Fibroblast of lung (primary cell): ENCODE data around the gene NAALADL1. TPM values are rescaled to one million over a fixed set of nuclear protein-coding genes. Genes with fewer than 3 reads are reported as not detected.
A peak's percentile ranks its signal among the peaks of the same experiment; 100 is the strongest.

Experiments
- DNase-seq, 2 donors: peaks; one replicate each; pipeline versions ENCODE4 v3.0.0 to v3.0.0-alpha.2; 2010; ENCODE audit warnings: low read depth in 2 of 2
- H2AFZ ChIP-seq: 2 replicates; pipeline ENCODE4 v1.5.1; 2012; ENCODE audit warnings: low read length, control low read depth, inconsistent platforms
- H3K27ac ChIP-seq: 2 replicates; pipeline ENCODE4 v1.5.1; 2011; ENCODE audit warnings: low read length, control low read depth; ENCODE audit not compliant: insufficient read depth
- H3K27me3 ChIP-seq: 2 replicates; pipeline ENCODE4 v1.5.1; 2011; ENCODE audit warnings: mild to moderate bottlenecking, low read length; ENCODE audit not compliant: control insufficient read depth, insufficient read depth
- H3K36me3 ChIP-seq: 2 replicates; pipeline ENCODE4 v1.5.1; 2011; ENCODE audit warnings: low read length; ENCODE audit not compliant: control insufficient read depth, insufficient read depth
- H3K4me1 ChIP-seq: 2 replicates; pipeline ENCODE4 v1.5.1; 2011; ENCODE audit warnings: low read length; ENCODE audit not compliant: control insufficient read depth, insufficient read depth; ENCODE audit errors: extremely low read depth
- H3K4me2 ChIP-seq: 2 replicates; pipeline ENCODE4 v1.5.1; 2011; ENCODE audit warnings: low read length, control low read depth; ENCODE audit not compliant: insufficient read depth; ENCODE audit errors: extremely low read depth
- H3K4me3 ChIP-seq, 4 experiments: fragments of 200-600 bp in 1 of 4; sonication (generic) in 1 of 4; replicated peaks in 1 of 4; 2 replicates each; pipeline ENCODE4 v1.5.1; 2011 to 2016; ENCODE audit warnings: low read length in 4 of 4, low read depth in 3 of 4, mild to moderate bottlenecking in 3 of 4, control low read depth in 2 of 4, inconsistent platforms in 1 of 4, mixed read lengths in 1 of 4; ENCODE audit not compliant: insufficient read depth in 1 of 4; ENCODE audit errors: control extremely low read depth in 1 of 4
- H3K79me2 ChIP-seq: 2 replicates; pipeline ENCODE4 v1.5.1; 2012; ENCODE audit warnings: mild to moderate bottlenecking, low read length, inconsistent platforms; ENCODE audit not compliant: control insufficient read depth, insufficient read depth
- H3K9ac ChIP-seq: 2 replicates; pipeline ENCODE4 v1.5.1; 2011; ENCODE audit warnings: mild to moderate bottlenecking, low read length, control low read depth; ENCODE audit not compliant: insufficient read depth
- H3K9me3 ChIP-seq: 2 replicates; pipeline ENCODE4 v1.5.1; 2012; ENCODE audit warnings: low read depth, low read length; ENCODE audit not compliant: control insufficient read depth, insufficient read depth
- H4K20me1 ChIP-seq: 2 replicates; pipeline ENCODE4 v1.5.1; 2011; ENCODE audit warnings: low read length; ENCODE audit not compliant: control insufficient read depth, insufficient read depth; ENCODE audit errors: extremely low read depth
- CTCF ChIP-seq, 2 donors: IDR thresholded peaks in 1 of 2; conservative IDR thresholded peaks in 1 of 2; 1 replicate in 1 of 2; 2 replicates in 1 of 2; pipeline ENCODE4 v1.5.1; 2011 to 2012; ENCODE audit warnings: low read length in 2 of 2, control low read depth in 1 of 2, inconsistent platforms in 1 of 2, low read depth in 1 of 2, mild to moderate bottlenecking in 1 of 2
- EZH2 ChIP-seq: IDR thresholded peaks from 2 replicates; pipeline ENCODE4 v1.5.1; 2012; ENCODE audit warnings: low read length, control low read depth, mild to moderate bottlenecking; ENCODE audit errors: missing control alignments
- polyA plus RNA-seq, 2 donors: library from polyadenylated mRNA; depleted of rRNA in 1 of 2; stranded (reverse) in 1 of 2; unstranded in 1 of 2; fragments of >200 nt; gene quantifications; 2 replicates each; pipeline ENCODE4 v1.2.1, GENCODE V29; 2011 to 2012; ENCODE audit warnings: missing spikeins in 1 of 2
- total RNA-seq: library from RNA; depleted of rRNA; stranded (reverse); fragments of >200 nt; gene quantifications from 2 replicates; pipeline ENCODE4 v1.2.1, GENCODE V29; 2014

NAALADL1 gene
- total and polyA plus RNA-seq, 2 donors (not counting 1 experiment from before 2014, with no cell fraction given) = 14.9 to 35.5 TPM

GRCh38 chr11:65095974-65096806 lies 37.8 kb upstream of the NAALADL1 start, which contains the start of gene VPS51:
Gene VPS51, plus strand, starts transcription at chr11:65096214. Its CDS starts 37 bp downstream, at chr11:65096251.
- peak; percentile 90 to 94 for DNase-seq
- Histone ChIP-seq H3K4me3 (peak within 1 kb of the TSS; percentile 68 to 88 (median 82)), H3K9ac (peak within 1 kb of the TSS; percentile 90), H3K4me2 (peak within 1 kb of the TSS; percentile 85), H2AFZ (peak within 1 kb of the TSS; percentile 77), H3K9me3 (no peaks in the 10 kb centered on the region), H3K27ac (peak within 1 kb of the TSS; percentile 85), H3K36me3 (no peaks in the 10 kb centered on the region), H3K79me2 (peaks cover 4% of the 10 kb centered on the region), H3K4me1 (peaks cover 3% of the 10 kb centered on the region), H4K20me1 (no peaks in the 10 kb centered on the region), H3K27me3 (no peaks in the 10 kb centered on the region)
- TF ChIP-seq EZH2 (no peak), CTCF (conservative IDR thresholded peaks at IDR 0.05 in 1 of 2, IDR thresholded peaks at IDR 0.05 in 1 of 2; ENCODE audit: low read depth in 1 of 2, low read length in 2 of 2) (no peak)

GRCh38 chr11:65095427-65095826 lies 37.1 kb upstream of the NAALADL1 start:
- H3K4me2 ChIP-seq = peak overlapping the region; percentile 61
- H4K20me1 ChIP-seq = no peaks in the 10 kb centered on the region
- H2AFZ ChIP-seq = peak overlapping the region; percentile 77
- no peak for DNase-seq
- no peaks in the 10 kb centered on the region for H3K27me3 ChIP-seq
- peaks cover 4% of the 10 kb centered on the region for H3K79me2 ChIP-seq
- H3K27ac ChIP-seq = peak overlapping the region; percentile 85
- peak overlapping the region; percentile 68 to 88 (median 82) for H3K4me3 ChIP-seq
- peaks cover 3% of the 10 kb centered on the region for H3K4me1 ChIP-seq
- H3K36me3 ChIP-seq = no peaks in the 10 kb centered on the region
- H3K9me3 ChIP-seq = no peaks in the 10 kb centered on the region
- peak overlapping the region; percentile 1 for H3K9ac ChIP-seq
- no peak for TF ChIP-seq CTCF (conservative IDR thresholded peaks at IDR 0.05 in 1 of 2, IDR thresholded peaks at IDR 0.05 in 1 of 2; ENCODE audit: low read depth in 1 of 2, low read length in 2 of 2)
- TF ChIP-seq EZH2 = no peak

DNA sequence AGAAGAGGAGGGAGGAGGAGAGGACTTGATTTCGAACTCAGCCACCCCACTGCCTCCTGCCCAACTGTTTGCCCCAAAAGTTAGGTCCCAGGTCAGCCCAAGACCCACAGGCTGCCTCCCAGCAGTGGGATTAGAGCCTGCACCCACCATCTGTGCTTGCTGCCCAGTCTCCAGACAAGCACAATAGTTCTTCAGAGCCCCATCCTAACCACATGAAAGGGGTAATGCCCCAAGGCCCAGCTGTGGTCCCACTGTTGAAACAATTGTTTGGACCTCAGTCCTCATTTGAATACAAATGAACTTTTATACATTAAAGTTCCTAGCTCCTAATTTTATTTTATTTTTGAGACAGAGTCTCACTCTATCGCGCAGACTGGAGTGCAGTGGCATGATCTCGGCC lies 32.3 kb upstream of the NAALADL1 start:
- no peak for DNase-seq
- no peaks in the 10 kb centered on the region for H3K9me3 ChIP-seq

More for the DNA sequence above, 32.3 kb upstream of the NAALADL1 start:
- no peak overlapping the region for H3K27ac ChIP-seq
- H4K20me1 ChIP-seq = no peaks in the 10 kb centered on the region
- no peak overlapping the region for H3K4me2 ChIP-seq
- H3K27me3 ChIP-seq = no peaks in the 10 kb centered on the region
- no peak overlapping the region for H2AFZ ChIP-seq
- H3K4me3 ChIP-seq = no peak overlapping the region
- H3K79me2 ChIP-seq = peaks cover 1% of the 10 kb centered on the region
- peaks cover 19% of the 10 kb centered on the region for H3K36me3 ChIP-seq
- no peak for TF ChIP-seq CTCF (conservative IDR thresholded peaks at IDR 0.05 in 1 of 2, IDR thresholded peaks at IDR 0.05 in 1 of 2; ENCODE audit: low read depth in 1 of 2, low read length in 2 of 2)
- no peak for TF ChIP-seq EZH2
- no peaks in the 10 kb centered on the region for H3K4me1 ChIP-seq
- H3K9ac ChIP-seq = no peak overlapping the region
